Stimulated activated naive CD8-positive, alpha-beta T cell treated with anti-CD3 and anti-CD28 coated beads, Interleukin-15, amount 100 ng/mL, for 72 hours (primary cell): Measurements from ENCODE around the gene GLMP.
A peak's percentile ranks its signal among the peaks of the same experiment; 100 is the strongest.

Source experiments
- ATAC-seq: fragments of 150-1000 bp; cut with Tn5 transposase; 2 replicates; pipeline ENCODE4 v1.10.0; 2021; ENCODE audit warnings: mild to moderate bottlenecking, moderate library complexity
- DNase-seq, 2 donors: peaks; one replicate each; pipeline ENCODE4 v3.0.0; 2021 to 2022
- H3K27ac Mint-ChIP-seq, 2 donors: one replicate each; pipeline ENCODE4 v1.8.0; 2022; ENCODE audit warnings: mild to moderate bottlenecking in 2 of 2, mixed read lengths in 2 of 2, moderate library complexity in 2 of 2
- H3K27me3 Mint-ChIP-seq: one replicate; pipeline ENCODE4 v1.8.0; 2022; ENCODE audit warnings: mixed read lengths
- H3K4me1 Mint-ChIP-seq: one replicate; pipeline ENCODE4 v1.8.0; 2022; ENCODE audit warnings: mild to moderate bottlenecking, mixed read lengths
- H3K4me3 Mint-ChIP-seq, 2 donors: one replicate each; pipeline ENCODE4 v1.8.0; 2022; ENCODE audit warnings: mild to moderate bottlenecking in 2 of 2, mixed read lengths in 2 of 2, moderate library complexity in 1 of 2
- H3K9me3 Mint-ChIP-seq, 2 donors: one replicate each; pipeline ENCODE4 v1.8.0; 2022; ENCODE audit warnings: mixed read lengths in 2 of 2

GLMP gene

GRCh38 chr1:156298852-156299357, 3.4 kb upstream of the GLMP start, which contains the start of gene VHLL:
Gene VHLL (minus strand): TSS chr1:156299307. CDS start chr1:156299189, 118 bp downstream.
- Mint-ChIP-seq H3K27me3 (no peaks in the 10 kb centered on the region), H3K27ac (no peak within 1 kb of the TSS), H3K9me3 (no peaks in the 10 kb centered on the region), H3K4me3 (no peak within 1 kb of the TSS), H3K4me1 (peaks cover 14% of the 10 kb centered on the region)
- ATAC-seq (no peak), DNase-seq (no peak)

DNA sequence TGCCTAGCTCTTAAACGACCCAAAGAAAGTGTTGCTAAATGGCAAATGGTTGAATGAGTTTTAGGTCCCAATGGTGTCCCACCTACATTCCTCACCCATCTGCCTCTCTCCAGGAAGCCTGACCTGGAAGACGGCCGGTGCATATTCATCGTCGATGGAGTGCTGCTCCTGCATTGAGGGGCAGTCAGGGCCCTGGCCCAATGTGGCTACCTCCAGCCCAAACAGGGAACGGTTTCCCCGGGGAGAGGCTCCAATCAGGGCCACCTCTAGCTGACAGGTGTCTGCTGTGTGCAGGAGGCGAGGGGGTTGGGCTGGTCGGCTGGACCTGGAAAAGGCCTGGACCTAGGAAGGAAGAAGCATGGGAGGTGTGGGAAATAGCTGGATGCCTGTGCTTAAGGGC, 1.6 kb downstream of the GLMP start:
- no peaks in the 10 kb centered on the region for H3K27me3 Mint-ChIP-seq
- H3K4me1 Mint-ChIP-seq: peaks cover 14% of the 10 kb centered on the region
- DNase-seq: no peak
- H3K27ac Mint-ChIP-seq: no peak overlapping the region
- no peak overlapping the region for H3K4me3 Mint-ChIP-seq
- H3K9me3 Mint-ChIP-seq: no peaks in the 10 kb centered on the region
- no peak for ATAC-seq

- ATAC-seq (no peak), DNase-seq (no peak)
- H3K27ac Mint-ChIP-seq: peak overlapping the region in 1 of 2 donors; percentile 64
- no peaks in the 10 kb centered on the region for H3K27me3 Mint-ChIP-seq
- no peaks in the 10 kb centered on the region for H3K9me3 Mint-ChIP-seq
- peaks cover 14% of the 10 kb centered on the region for H3K4me1 Mint-ChIP-seq
- H3K4me3 Mint-ChIP-seq: no peak overlapping the region
These were observed 2.4 kb downstream of the GLMP start for GRCh38 chr1:156293098-156293434.

GRCh38 chr1:156291226-156292061, 4.0 kb downstream of the GLMP start:
- no peaks in the 10 kb centered on the region for H3K27me3 Mint-ChIP-seq
- H3K9me3 Mint-ChIP-seq: no peaks in the 10 kb centered on the region
- H3K4me1 Mint-ChIP-seq: peaks cover 14% of the 10 kb centered on the region
- DNase-seq (no peak), ATAC-seq (no peak)
- H3K27ac Mint-ChIP-seq: peak overlapping the region in 1 of 2 donors; percentile 50
- peak overlapping the region; percentile 38 to 46 for H3K4me3 Mint-ChIP-seq

DNA sequence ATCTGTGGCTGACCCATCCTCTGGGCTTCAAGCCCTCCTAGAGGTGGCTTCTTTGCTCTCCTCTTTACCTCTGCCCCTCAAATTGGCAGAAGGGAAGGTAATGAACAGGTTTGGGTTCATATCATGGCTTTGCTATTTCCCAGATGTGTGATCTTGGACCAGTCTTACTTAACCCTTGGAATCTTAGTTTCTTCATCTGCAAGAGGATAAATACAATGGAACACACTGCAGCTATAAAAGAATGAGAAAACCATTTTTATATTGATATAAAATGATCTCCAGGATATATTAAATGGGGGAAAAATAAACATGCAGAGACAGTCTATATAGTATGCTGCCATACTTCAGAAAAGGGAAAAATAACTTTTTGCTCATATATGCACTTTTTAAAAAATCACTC, 5.6 kb downstream of the GLMP start:
- ATAC-seq (no peak), DNase-seq (no peak)
- Mint-ChIP-seq H3K9me3 (no peaks in the 10 kb centered on the region), H3K27me3 (no peaks in the 10 kb centered on the region), H3K27ac (peak overlapping the region in 1 of 2 donors; percentile 52), H3K4me1 (peaks cover 10% of the 10 kb centered on the region), H3K4me3 (no peak overlapping the region)

- H3K4me1 Mint-ChIP-seq: peaks cover 26% of the 10 kb centered on the region
- DNase-seq: no peak
- no peaks in the 10 kb centered on the region for H3K9me3 Mint-ChIP-seq
- no peak overlapping the region for H3K4me3 Mint-ChIP-seq
- no peak for ATAC-seq
- no peak overlapping the region for H3K27ac Mint-ChIP-seq
- no peaks in the 10 kb centered on the region for H3K27me3 Mint-ChIP-seq
These were observed 9.4 kb downstream of the GLMP start for GRCh38 chr1:156286061-156286460.

GRCh38 chr1:156285437-156285836, 10.0 kb downstream of the GLMP start:
- H3K9me3 Mint-ChIP-seq: no peaks in the 10 kb centered on the region
- peak overlapping the region in 1 of 2 donors; percentile 90 for H3K27ac Mint-ChIP-seq
- H3K4me1 Mint-ChIP-seq: peaks cover 33% of the 10 kb centered on the region
- no peak for DNase-seq
- H3K27me3 Mint-ChIP-seq: no peaks in the 10 kb centered on the region
- no peak for ATAC-seq
- H3K4me3 Mint-ChIP-seq: no peak overlapping the region

- no peak for ATAC-seq
- Mint-ChIP-seq H3K4me1 (peaks cover 39% of the 10 kb centered on the region), H3K27me3 (no peaks in the 10 kb centered on the region), H3K4me3 (peak overlapping the region in 1 of 2 donors; percentile 42), H3K9me3 (no peaks in the 10 kb centered on the region), H3K27ac (no peak overlapping the region)
- no peak for DNase-seq
These were observed 10.7 kb downstream of the GLMP start for GRCh38 chr1:156284757-156285156.

DNA sequence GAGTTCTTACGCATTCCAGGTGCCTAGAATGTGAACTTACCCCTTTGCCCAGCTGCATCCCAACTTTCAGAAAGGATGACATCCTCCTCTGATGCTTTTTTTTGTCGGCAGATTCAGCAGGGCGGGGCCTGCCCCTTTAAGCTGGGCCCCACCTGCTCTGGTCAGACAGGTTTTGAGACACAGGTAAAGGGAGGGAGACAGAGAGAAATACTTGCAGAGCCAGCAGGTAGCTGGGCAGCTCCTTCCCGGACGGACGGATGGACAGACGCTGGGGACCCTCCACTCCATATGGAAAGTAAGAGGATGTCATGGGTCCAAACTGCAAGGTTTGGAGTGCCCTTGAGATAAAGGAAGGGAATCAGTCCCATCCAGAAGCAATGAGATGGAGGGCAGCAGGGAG, 11.4 kb downstream of the GLMP start, which contains the start of gene TMEM79:
TMEM79 (plus strand) TSS at position 214 of the 400 bp plus-strand sequence. CDS start 902 bp downstream, outside the sequence.
- H3K4me1 Mint-ChIP-seq: peaks cover 40% of the 10 kb centered on the region
- ATAC-seq (no peak), DNase-seq (no peak)
- no peaks in the 10 kb centered on the region for H3K9me3 Mint-ChIP-seq
- peak within 1 kb of the TSS; percentile 90 to 96 for H3K4me3 Mint-ChIP-seq
- no peaks in the 10 kb centered on the region for H3K27me3 Mint-ChIP-seq
- peak within 1 kb of the TSS; percentile 98 for H3K27ac Mint-ChIP-seq

- Mint-ChIP-seq H3K9me3 (no peaks in the 10 kb centered on the region), H3K27ac (peak overlapping the region; percentile 98), H3K4me1 (peaks cover 40% of the 10 kb centered on the region), H3K4me3 (peak overlapping the region; percentile 90 to 96), H3K27me3 (no peaks in the 10 kb centered on the region)
- ATAC-seq (no peak), DNase-seq (no peak)
These were observed 12.0 kb downstream of the GLMP start for GRCh38 chr1:156283521-156283920.

- Mint-ChIP-seq H3K27ac (peak within 1 kb of the TSS; percentile 98), H3K27me3 (no peaks in the 10 kb centered on the region), H3K4me1 (peaks cover 48% of the 10 kb centered on the region), H3K9me3 (no peaks in the 10 kb centered on the region), H3K4me3 (peak within 1 kb of the TSS; percentile 90 to 96)
- DNase-seq: peak; percentile 96 to 98
- ATAC-seq: peak; percentile 93
These were observed 12.8 kb downstream of the GLMP start, which contains the start of gene SMG5 for GRCh38 chr1:156282479-156283222. Gene SMG5 (minus strand): TSS chr1:156282825. CDS start chr1:156282680, 145 bp downstream.

DNA sequence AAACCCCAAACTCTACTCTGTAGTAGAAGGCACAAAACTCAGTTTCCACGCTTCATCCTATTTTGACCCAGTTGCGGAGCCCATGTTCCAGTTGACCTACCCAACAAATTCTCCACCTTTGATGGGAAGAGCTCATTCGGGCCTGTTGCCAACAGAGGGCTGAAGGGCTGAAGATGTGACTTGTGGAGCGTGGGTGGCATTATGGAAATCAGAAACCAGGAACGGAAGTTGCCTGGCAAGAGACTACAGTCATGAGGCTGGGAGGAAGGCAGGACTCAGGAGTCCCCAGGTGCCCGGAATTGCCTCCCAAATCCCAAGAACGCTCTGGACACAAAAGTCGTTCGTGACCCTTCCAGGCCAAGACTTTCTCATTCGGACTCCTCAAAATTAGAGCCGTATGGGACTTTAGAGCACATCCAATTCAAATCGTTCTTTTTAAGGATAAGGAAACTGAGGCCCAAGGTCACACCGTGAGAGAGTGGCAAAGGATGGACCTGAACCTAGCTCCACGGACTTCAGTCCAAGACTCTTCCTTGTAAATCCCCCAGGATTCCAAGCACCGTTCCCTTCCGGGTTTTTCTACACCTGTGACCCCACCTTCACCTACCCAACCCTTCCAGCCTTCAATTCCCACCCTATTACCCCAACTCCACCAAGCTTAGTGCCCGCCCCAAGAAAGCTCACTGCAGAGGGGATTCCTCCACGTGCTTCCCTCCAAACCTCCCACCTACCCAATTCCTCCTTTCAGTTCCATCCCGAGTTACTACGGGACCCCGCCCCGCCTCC, 13.6 kb downstream of the GLMP start:
- H3K4me3 Mint-ChIP-seq: peak overlapping the region; percentile 90 to 96
- peak overlapping the region; percentile 98 for H3K27ac Mint-ChIP-seq
- no peaks in the 10 kb centered on the region for H3K27me3 Mint-ChIP-seq
- H3K4me1 Mint-ChIP-seq: peaks cover 48% of the 10 kb centered on the region
- DNase-seq (peak in 1 of 2 donors; percentile 23), ATAC-seq (no peak)
- no peaks in the 10 kb centered on the region for H3K9me3 Mint-ChIP-seq

- peak overlapping the region; percentile 98 for H3K27ac Mint-ChIP-seq
- H3K9me3 Mint-ChIP-seq: no peaks in the 10 kb centered on the region
- ATAC-seq: peak; percentile 74
- H3K4me3 Mint-ChIP-seq: peak overlapping the region; percentile 90 to 96
- peaks cover 48% of the 10 kb centered on the region for H3K4me1 Mint-ChIP-seq
- peak; percentile 37 to 63 for DNase-seq
- H3K27me3 Mint-ChIP-seq: no peaks in the 10 kb centered on the region
These were observed 14.2 kb downstream of the GLMP start for GRCh38 chr1:156281281-156281680.

DNA sequence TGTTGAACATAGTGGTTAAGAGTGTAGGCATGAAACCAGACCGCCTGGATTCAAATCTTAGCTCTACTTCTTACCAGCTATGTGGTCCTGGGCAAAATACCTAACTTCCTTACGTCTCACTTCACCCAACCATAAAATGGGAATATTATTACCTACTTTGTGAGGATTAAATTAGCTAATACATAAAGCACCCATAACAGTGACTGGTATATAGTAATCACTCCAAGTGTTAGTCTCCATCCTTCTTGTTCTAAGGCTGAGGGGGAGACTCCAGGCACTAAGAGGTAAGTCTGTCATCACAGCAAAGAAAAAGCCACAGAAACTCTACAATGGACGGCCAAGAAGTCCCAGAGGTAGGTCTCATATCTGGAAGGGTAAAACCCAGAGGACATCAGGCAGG, 15.6 kb downstream of the GLMP start:
- H3K27me3 Mint-ChIP-seq: no peaks in the 10 kb centered on the region
- peaks cover 44% of the 10 kb centered on the region for H3K4me1 Mint-ChIP-seq
- H3K9me3 Mint-ChIP-seq: no peaks in the 10 kb centered on the region
- no peak for ATAC-seq
- no peak overlapping the region for H3K4me3 Mint-ChIP-seq
- peak overlapping the region in 1 of 2 donors; percentile 67 for H3K27ac Mint-ChIP-seq
- DNase-seq: no peak

DNA sequence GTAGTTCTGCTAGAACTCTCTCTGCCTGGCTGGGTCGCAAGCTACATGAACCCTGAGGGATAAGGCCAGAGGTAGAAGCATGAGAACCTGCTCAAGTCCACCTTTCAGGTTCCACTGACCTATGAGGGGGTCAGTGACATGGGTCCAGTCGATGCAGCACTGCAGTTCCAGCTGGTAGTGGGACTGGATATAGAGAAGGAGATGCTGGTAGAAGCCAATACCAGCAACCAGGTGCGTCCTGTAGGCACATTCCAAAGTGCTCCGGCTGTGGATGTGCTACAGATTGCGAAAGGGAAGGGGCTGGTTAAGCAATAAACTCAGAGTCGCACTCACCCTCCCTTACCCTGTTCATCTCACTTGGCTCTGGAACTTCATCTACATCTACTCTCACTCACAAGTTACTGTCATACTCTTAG, 18.5 kb downstream of the GLMP start:
- Mint-ChIP-seq H3K9me3 (no peaks in the 10 kb centered on the region), H3K27ac (no peak overlapping the region), H3K27me3 (no peaks in the 10 kb centered on the region), H3K4me1 (peaks cover 29% of the 10 kb centered on the region), H3K4me3 (no peak overlapping the region)
- no peak for ATAC-seq
- DNase-seq: no peak
